GM21786 (cell line): ENCODE results near the gene ACTMAP.

ENCODE experiments used
- ATAC-seq: cut with Tn5 transposase; IDR thresholded peaks from one replicate; pipeline ENCODE4 v1.9.1; 2021; ENCODE audit not compliant: unreplicated experiment

The ACTMAP gene

GRCh38 chr19:40721936-40722661 lies 28.2 kb downstream of the ACTMAP start:
- ATAC-seq: no peak

GRCh38 chr19:40721140-40721486 lies 29.2 kb downstream of the ACTMAP start:
- ATAC-seq: no peak

GRCh38 chr19:40719414-40719894 lies 30.8 kb downstream of the ACTMAP start:
- no peak for ATAC-seq

- no peak for ATAC-seq
These were observed 31.4 kb downstream of the ACTMAP start for GRCh38 chr19:40718774-40719391.

GRCh38 chr19:40717880-40718773 lies 32.1 kb downstream of the ACTMAP start:
- ATAC-seq: no peak

- ATAC-seq: no peak
These were observed 32.9 kb downstream of the ACTMAP start for GRCh38 chr19:40717325-40717879.

GRCh38 chr19:40716482-40717324 lies 33.6 kb downstream of the ACTMAP start, which contains the start of the genes COQ8B and ITPKC:
TSS of gene COQ8B (minus strand) at chr19:40716886. CDS start at chr19:40714632, 2,254 bp downstream.
TSS of gene ITPKC (plus strand) at chr19:40717112. CDS start at chr19:40717136, 24 bp downstream.
- peak; percentile 71 for ATAC-seq

GRCh38 chr19:40716031-40716481 lies 34.2 kb downstream of the ACTMAP start:
- no peak for ATAC-seq

GRCh38 chr19:40714441-40715299 lies 35.6 kb downstream of the ACTMAP start:
- peak; percentile 49 for ATAC-seq

GRCh38 chr19:40713939-40714338 lies 36.3 kb downstream of the ACTMAP start:
- ATAC-seq: no peak

- ATAC-seq: no peak
These were observed 40.5 kb downstream of the ACTMAP start for GRCh38 chr19:40709817-40710216.

GRCh38 chr19:40707615-40708014 lies 42.7 kb downstream of the ACTMAP start:
- no peak for ATAC-seq

- ATAC-seq: no peak
These were observed 44.2 kb downstream of the ACTMAP start for GRCh38 chr19:40705950-40706619.

- ATAC-seq: no peak
These were observed 45.0 kb downstream of the ACTMAP start for GRCh38 chr19:40705362-40705651.

GRCh38 chr19:40704491-40705361 lies 45.6 kb downstream of the ACTMAP start:
- no peak for ATAC-seq

- ATAC-seq: no peak
These were observed 47.1 kb downstream of the ACTMAP start for GRCh38 chr19:40703029-40703755.

- no peak for ATAC-seq
These were observed 47.8 kb downstream of the ACTMAP start for GRCh38 chr19:40702337-40703012.
